Hematopoietic multipotent progenitor cell treated with erythropoietin and hydrocortisone succinate and interleukin-3 and kit ligand, for 15 days (in vitro differentiated cells): ENCODE results near the gene ZFR.
A peak's percentile ranks its signal among the peaks of the same experiment; 100 is the strongest.
"Not testable (repeated sequence)": the region's sequence is repeated elsewhere in the genome, so short reads cannot be mapped to it uniquely, and the experiment has no call there.

Experiments
- DNase-seq: peaks from one replicate; pipeline ENCODE4 v3.0.0-alpha.2; 2015; ENCODE audit warnings: low spot score

ZFR gene

GRCh38 chr5:32319926-32320543 is 124.5 kb downstream of the ZFR start:
- no peak for DNase-seq

DNA sequence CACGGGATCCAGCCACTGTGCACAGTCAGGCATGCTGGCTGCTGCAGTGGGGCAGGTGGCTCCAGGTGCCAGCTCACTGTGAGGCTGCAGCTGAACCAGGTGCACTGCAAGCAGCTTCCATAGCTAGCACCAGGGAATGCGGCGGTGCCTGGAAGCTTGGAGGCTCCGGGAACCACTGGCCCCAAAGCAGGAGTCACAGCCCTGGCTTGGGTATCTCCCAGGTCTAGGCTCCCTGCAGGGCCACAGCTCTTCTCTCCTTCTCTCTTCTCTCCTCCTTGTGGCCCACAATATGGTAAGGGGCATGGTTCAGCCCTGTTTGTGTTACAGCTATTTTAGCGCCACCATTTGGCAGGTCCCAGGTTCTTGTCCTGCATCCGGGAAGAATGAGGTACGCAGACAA is 125.1 kb downstream of the ZFR start:
- DNase-seq, result no peak

DNA sequence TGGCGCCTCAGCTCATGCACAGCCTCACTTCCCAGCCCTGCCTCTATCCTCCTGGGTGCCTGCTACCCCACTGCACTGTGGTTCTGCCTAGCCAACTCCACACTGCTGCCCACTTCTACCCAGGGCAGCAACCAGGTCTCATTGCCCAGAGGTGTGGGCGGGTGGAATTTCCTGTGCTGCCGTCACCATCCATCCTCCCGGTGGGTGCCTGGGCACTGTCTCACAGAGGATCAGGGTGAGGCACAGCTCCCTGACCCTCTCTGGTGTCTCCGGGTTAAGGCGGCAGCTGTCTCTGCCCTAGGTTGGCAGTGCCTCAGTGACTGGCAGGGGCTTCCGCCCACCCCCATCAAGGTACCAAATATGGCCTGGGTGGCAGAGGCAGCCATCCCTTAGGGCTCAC is 127.5 kb downstream of the ZFR start:
- no peak for DNase-seq

DNA sequence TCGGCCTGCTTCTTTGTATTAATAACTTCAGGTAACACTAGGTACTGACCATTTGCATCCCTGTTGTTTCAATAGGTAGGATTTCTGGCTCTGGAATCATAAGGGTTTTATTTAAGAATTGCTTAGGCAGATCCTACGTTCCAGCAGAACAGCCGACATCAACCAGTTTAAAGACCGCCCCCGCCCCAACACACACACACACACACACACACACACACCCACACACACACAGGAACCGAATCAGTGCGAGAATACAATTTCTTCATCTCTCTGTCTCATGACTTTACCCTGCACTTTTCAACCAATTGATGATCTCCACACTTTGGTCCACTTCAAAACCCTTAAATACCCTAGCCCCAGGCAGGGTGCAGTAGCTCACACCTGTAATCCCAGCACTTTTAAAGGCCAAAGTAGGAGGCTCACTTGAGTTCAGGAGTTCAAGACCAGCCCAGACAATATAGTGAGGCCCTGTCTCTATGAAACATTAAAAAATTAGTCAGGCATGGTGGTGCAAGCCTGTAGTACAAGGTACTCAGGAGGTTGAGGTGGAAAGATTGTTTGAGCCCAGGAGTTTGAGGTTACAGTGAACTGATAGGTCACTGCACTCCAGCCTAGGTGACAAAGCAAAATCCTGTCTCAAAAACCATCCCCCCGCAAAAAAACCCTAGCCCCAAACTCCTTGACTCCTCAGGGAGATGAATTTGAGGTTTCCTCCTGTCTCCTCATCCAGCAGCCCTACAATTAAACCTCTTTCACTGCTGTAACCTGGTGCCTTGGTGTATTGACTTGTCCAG is 129.1 kb downstream of the ZFR start:
- DNase-seq, result no peak

DNA sequence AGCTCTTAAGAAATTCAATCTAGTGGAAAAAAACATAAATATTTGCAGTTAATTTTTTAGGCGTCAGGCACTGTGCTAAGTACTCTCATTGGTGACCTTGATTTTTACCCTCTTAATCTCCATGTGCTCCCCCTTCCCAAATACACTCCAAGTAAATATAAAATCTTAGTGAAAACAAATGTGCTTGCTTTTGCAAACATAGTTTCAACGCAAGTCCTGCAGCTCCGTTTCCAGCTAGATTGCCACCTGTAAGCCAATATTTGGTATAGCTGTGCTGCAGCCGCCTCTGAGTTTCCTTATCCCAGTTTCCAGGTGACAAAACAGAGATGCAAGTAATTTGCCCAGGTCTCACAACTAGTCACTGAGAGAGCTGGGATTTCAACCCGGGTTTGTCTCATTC is 129.9 kb downstream of the ZFR start:
- no peak for DNase-seq

- DNase-seq, result not testable (repeated sequence)
Observed at GRCh38 chr5:32314152-32314488, 130.4 kb downstream of the ZFR start.

GRCh38 chr5:32312595-32313332 is 131.8 kb downstream of the ZFR start, which contains the start of gene MTMR12:
TSS of gene MTMR12 (minus strand) at chr5:32312939. CDS start at chr5:32312838, 101 bp downstream.
- DNase-seq, result peak; percentile 99

- peak; percentile 53 for DNase-seq
Observed at GRCh38 chr5:32312197-32312594, 132.3 kb downstream of the ZFR start.

GRCh38 chr5:32311404-32312196 is 132.9 kb downstream of the ZFR start:
- DNase-seq, result no peak

DNA sequence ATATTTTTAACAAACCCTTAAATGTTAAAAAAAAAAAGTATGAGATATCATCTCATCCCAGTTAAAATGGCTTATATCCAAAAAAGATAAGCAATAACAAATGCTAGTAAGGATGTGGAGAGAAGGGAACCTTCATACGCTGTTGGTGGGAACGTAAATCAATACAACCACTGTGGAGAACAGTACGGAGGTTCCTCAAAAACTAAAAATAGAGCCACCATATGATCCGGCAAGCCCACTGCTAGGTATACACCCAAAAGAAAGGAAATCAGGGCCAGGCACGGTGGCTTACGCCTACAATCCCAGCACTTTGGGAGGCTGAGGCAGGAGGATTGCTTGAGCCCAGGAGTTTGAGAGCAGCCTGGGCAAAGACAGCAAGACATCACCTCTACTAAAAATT is 134.8 kb downstream of the ZFR start:
- DNase-seq, result no peak

GRCh38 chr5:32308946-32309345 is 135.6 kb downstream of the ZFR start:
- no peak for DNase-seq

DNA sequence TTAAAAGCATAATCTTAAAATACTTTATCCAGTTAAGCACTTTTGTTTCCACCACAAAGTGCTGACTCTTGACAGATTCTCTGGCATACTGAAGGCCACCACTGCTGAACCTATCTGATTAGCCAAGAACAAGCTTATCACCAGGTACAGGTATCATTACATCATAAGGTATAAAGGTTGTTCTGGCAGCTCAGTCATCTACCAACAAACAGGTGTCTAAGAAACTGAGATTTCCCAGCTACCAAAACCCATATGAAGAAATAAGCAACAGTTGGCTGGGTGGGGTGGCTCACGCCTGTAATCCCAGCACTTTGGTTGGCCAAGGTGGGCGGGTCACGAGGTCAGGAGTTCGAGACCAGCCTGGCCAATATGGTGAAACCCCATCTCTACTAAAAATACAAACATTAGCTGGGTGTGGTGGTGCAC is 136.8 kb downstream of the ZFR start:
- DNase-seq, result no peak

DNA sequence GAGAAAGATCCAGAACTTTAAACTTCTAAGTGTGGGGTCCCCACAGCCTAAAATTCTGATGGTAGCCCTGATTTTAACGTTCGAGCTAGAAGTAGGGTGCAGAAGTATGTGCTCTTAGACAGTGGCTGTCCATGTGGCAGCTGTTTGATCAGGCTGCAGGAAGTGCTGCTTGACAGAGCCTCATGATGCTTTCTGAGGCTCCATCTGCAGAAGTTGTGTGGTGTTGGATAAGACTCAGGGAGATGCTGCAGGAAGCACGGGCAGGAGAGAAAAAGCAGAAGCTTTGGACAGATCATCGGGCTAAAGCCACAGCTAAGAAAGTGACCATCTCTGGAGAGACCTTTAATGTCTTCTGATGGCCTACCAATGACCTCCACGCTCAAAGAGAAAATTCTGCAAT is 139.9 kb downstream of the ZFR start:
- no peak for DNase-seq
